ENCODE measurements around the gene CAPN14. TPM values are rescaled to one million over a fixed set of nuclear protein-coding genes. Genes with fewer than 3 reads are reported as not detected.

The CAPN14 gene
- total RNA-seq, 1 experiment from 2014 or later: not detected

GRCh38 chr2:31265234-31265633 is 47.9 kb upstream of the CAPN14 start:
- ChIA-PET CTCF (no interaction called here), POLR2A (ENCODE audit: unreplicated experiment) (no interaction called here)
- no peaks in the 10 kb centered on the region for H3K27me3 ChIP-seq (ENCODE audit: low read length)
- no peak overlapping the region for H3K27ac ChIP-seq (ENCODE audit: low read length)
- H3F3A ChIP-seq (ENCODE audit: low read length, unreplicated experiment): no peaks in the 10 kb centered on the region
- H3K9ac ChIP-seq (ENCODE audit: low read length): no peak overlapping the region
- H4K20me1 ChIP-seq (ENCODE audit: low read length): no peaks in the 10 kb centered on the region
- ATAC-seq (no peak), DNase-seq (no peak)
- H3K9me2 ChIP-seq (replicated peaks; ENCODE audit: low read length): no peaks in the 10 kb centered on the region
- H3K4me1 ChIP-seq (ENCODE audit: insufficient read depth, low read length): peaks cover 10% of the 10 kb centered on the region; the same call in 1 of the 2 replicates
- no peaks in the 10 kb centered on the region for H3K36me3 ChIP-seq (ENCODE audit: low read depth, low read length)
- TF ChIP-seq EZH2phosphoT487 (IDR thresholded peaks at IDR 0.05; ENCODE audit: borderline replicate concordance, low read length) (no peak), CTCF (conservative IDR thresholded peaks at IDR 0.05; ENCODE audit: low read depth, low read length) (no peak), EZH2 (IDR thresholded peaks at IDR 0.05; ENCODE audit: low read length, unreplicated experiment) (no peak)
- intact Hi-C loops (cut with micrococcal nuclease): no loop called here
- no peaks in the 10 kb centered on the region for H3K79me2 ChIP-seq (ENCODE audit: low read length)
- no peak overlapping the region for H3K4me3 ChIP-seq (ENCODE audit: low read length)
- H2AFZ ChIP-seq (ENCODE audit: low read length): no peak overlapping the region
- H3K9me3 ChIP-seq (ENCODE audit: low read length): no peaks in the 10 kb centered on the region
- no TSS peak for BruUV-seq (replicated peaks)
- H3K4me2 ChIP-seq (ENCODE audit: low read length): no peak overlapping the region

DNA sequence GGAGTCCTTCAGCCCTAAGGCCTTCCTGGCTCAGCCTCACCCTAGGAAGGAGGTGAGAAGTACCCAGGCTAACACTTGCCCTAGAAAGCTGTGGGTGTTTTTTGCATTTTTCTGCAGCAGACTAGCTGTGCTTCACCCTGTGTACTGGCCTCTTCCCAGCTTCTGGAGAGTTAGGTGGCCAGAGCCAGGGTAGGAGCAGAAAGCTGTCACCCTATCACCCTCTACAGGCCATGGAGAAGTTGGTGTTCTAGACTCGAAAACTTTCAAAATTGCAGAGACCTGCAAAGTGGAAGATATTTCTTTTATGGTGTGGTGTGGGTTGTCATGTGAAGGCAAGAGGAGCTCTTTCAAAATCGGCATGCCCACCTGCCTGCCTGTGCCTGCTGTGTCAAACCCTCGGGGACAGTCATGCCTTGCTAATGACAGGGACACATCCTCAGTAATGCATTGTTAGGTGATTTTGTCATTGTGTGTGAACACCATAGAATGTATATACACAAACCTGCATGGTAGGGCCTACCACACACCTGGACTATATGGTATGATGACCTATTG is 46.4 kb upstream of the CAPN14 start:
- BruUV-seq (replicated peaks): no TSS peak
- H3F3A ChIP-seq (ENCODE audit: low read length, unreplicated experiment): no peaks in the 10 kb centered on the region
- H3K9me2 ChIP-seq (replicated peaks; ENCODE audit: low read length): no peaks in the 10 kb centered on the region
- POLR2A ChIA-PET (ENCODE audit: unreplicated experiment): no interaction called here
- no peak overlapping the region for H3K4me3 ChIP-seq (ENCODE audit: low read length)
- H3K27ac ChIP-seq (ENCODE audit: low read length): no peak overlapping the region
- H2AFZ ChIP-seq (ENCODE audit: low read length): no peak overlapping the region
- TF ChIP-seq EZH2phosphoT487 (IDR thresholded peaks at IDR 0.05; ENCODE audit: borderline replicate concordance, low read length) (no peak), EZH2 (IDR thresholded peaks at IDR 0.05; ENCODE audit: low read length, unreplicated experiment) (no peak), CTCF (conservative IDR thresholded peaks at IDR 0.05; ENCODE audit: low read depth, low read length) (no peak)
- no peak overlapping the region for H3K4me2 ChIP-seq (ENCODE audit: low read length)
- H3K79me2 ChIP-seq (ENCODE audit: low read length): no peaks in the 10 kb centered on the region
- no peaks in the 10 kb centered on the region for H3K9me3 ChIP-seq (ENCODE audit: low read length)
- H3K27me3 ChIP-seq (ENCODE audit: low read length): no peaks in the 10 kb centered on the region
- peak; percentile 33; the same call in 1 of the 2 replicates for ATAC-seq
- no peaks in the 10 kb centered on the region for H4K20me1 ChIP-seq (ENCODE audit: low read length)
- no peaks in the 10 kb centered on the region for H3K36me3 ChIP-seq (ENCODE audit: low read depth, low read length)
- intact Hi-C loops (cut with micrococcal nuclease): no loop called here
- H3K9ac ChIP-seq (ENCODE audit: low read length): no peak overlapping the region
- CTCF ChIA-PET: no interaction called here
- DNase-seq: no peak
- no peaks in the 10 kb centered on the region for H3K4me1 ChIP-seq (ENCODE audit: insufficient read depth, low read length)

GRCh38 chr2:31260870-31261269 is 43.6 kb upstream of the CAPN14 start:
- H3K9me2 ChIP-seq (replicated peaks; ENCODE audit: low read length): no peaks in the 10 kb centered on the region
- H3K9me3 ChIP-seq (ENCODE audit: low read length): no peaks in the 10 kb centered on the region
- H3K4me2 ChIP-seq (ENCODE audit: low read length): no peak overlapping the region
- H3K79me2 ChIP-seq (ENCODE audit: low read length): no peaks in the 10 kb centered on the region
- no peak overlapping the region for H3K4me3 ChIP-seq (ENCODE audit: low read length)
- H2AFZ ChIP-seq (ENCODE audit: low read length): no peak overlapping the region
- no peaks in the 10 kb centered on the region for H3K27me3 ChIP-seq (ENCODE audit: low read length)
- H3K27ac ChIP-seq (ENCODE audit: low read length): no peak overlapping the region
- H3K4me1 ChIP-seq (ENCODE audit: insufficient read depth, low read length): peaks cover 7% of the 10 kb centered on the region; the same call in 1 of the 2 replicates
- no peaks in the 10 kb centered on the region for H3K36me3 ChIP-seq (ENCODE audit: low read depth, low read length)
- DNase-seq (no peak), ATAC-seq (no peak)
- CTCF ChIA-PET: no interaction called here
- no peak overlapping the region for H3K9ac ChIP-seq (ENCODE audit: low read length)
- no peak for TF ChIP-seq EZH2phosphoT487 (IDR thresholded peaks at IDR 0.05; ENCODE audit: borderline replicate concordance, low read length)
- no peak for TF ChIP-seq CTCF (conservative IDR thresholded peaks at IDR 0.05; ENCODE audit: low read depth, low read length)
- no peak for TF ChIP-seq EZH2 (IDR thresholded peaks at IDR 0.05; ENCODE audit: low read length, unreplicated experiment)
- no peaks in the 10 kb centered on the region for H3F3A ChIP-seq (ENCODE audit: low read length, unreplicated experiment)
- intact Hi-C loops (cut with micrococcal nuclease): no loop called here
- no peaks in the 10 kb centered on the region for H4K20me1 ChIP-seq (ENCODE audit: low read length)
- BruUV-seq (replicated peaks): no TSS peak
- POLR2A ChIA-PET (ENCODE audit: unreplicated experiment): no interaction called here

All from PC-3 (cell line).